ENCODE measurements around the gene SGMS1. TPM values are rescaled to one million over a fixed set of nuclear protein-coding genes. Genes with fewer than 3 reads are reported as not detected.
"Not testable (repeated sequence)": the region's sequence is repeated elsewhere in the genome, so short reads cannot be mapped to it uniquely, and the experiment has no call there.

Gene SGMS1
- polyA plus RNA-seq, 1 donor (not counting 4 experiments of a cell fraction or from before 2014, with no cell fraction given) = 18.3 TPM

DNA sequence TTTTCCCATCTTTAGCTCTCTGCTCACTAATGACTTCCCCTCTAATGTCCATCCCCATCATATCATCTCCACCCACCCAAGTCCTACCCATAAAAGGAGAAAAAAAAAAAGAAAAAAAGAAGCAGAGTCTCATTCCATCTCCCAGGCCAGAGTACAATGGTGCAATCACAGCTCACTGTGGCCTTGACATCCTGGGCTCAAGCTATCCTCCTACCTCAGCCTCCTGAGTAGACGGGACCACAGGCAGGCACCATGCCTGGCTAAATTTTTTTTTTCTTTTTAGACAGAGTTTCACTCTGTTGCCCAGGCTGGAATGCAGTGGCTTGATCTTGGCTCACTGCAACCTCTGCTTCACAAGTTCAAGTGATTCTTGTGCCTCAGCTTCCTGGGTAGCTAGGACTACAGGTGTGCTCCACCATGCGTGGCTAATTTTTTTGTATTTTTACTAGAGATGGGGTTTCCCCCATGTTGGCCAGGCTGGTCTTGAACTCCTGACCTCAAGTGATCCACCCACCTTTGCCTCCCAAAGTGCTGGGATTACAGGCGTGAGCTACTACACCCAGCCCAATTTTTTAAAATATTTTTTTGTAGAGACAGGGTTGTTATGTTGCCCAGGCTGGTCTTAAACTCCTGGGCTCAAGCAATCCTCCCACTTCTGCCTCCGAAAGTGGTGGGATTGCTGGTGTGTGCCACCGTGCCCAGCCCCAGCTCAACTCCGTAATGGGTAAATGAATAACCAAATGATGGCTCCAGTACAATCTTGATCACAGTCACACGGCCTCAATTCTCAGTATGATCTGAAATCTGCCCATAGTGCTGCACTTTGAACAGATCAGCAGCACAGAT lies 24.6 kb upstream of the SGMS1 start:
- TF ChIP-seq, protein P1, sequence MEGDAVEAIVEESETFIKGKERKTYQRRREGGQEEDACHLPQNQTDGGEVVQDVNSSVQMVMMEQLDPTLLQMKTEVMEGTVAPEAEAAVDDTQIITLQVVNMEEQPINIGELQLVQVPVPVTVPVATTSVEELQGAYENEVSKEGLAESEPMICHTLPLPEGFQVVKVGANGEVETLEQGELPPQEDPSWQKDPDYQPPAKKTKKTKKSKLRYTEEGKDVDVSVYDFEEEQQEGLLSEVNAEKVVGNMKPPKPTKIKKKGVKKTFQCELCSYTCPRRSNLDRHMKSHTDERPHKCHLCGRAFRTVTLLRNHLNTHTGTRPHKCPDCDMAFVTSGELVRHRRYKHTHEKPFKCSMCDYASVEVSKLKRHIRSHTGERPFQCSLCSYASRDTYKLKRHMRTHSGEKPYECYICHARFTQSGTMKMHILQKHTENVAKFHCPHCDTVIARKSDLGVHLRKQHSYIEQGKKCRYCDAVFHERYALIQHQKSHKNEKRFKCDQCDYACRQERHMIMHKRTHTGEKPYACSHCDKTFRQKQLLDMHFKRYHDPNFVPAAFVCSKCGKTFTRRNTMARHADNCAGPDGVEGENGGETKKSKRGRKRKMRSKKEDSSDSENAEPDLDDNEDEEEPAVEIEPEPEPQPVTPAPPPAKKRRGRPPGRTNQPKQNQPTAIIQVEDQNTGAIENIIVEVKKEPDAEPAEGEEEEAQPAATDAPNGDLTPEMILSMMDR (optimal IDR thresholded peaks at IDR 0.05 in 1 of 3, IDR thresholded peaks at IDR 0.05 in 1 of 3, conservative IDR thresholded peaks at IDR 0.05 in 1 of 3; ENCODE audit: extremely low read depth in 1 of 3, insufficient read depth in 2 of 3, low read length in 3 of 3) = no peak
- TF ChIP-seq EZH2 (IDR thresholded peaks at IDR 0.05; ENCODE audit: low read length) = no peak
- Histone ChIP-seq H3K79me2 (ENCODE audit: control insufficient read depth, insufficient read depth, low read length) (no peaks in the 10 kb centered on the region), H3K36me3 (ENCODE audit: control insufficient read depth in 2 of 2, extremely low read depth in 1 of 2, insufficient read depth in 2 of 2, low read length in 2 of 2) (no peaks in the 10 kb centered on the region), H3K4me3 (ENCODE audit: control insufficient read depth in 2 of 3, extremely low read depth in 1 of 3, insufficient read depth in 2 of 3, low read depth in 1 of 3, low read length in 3 of 3) (no peak overlapping the region), H3K4me2 (ENCODE audit: control insufficient read depth, extremely low read depth, insufficient read depth, low read depth, low read length) (no peak overlapping the region), H3K9ac (ENCODE audit: control insufficient read depth, extremely low read depth, insufficient read depth, low read length) (no peak overlapping the region), H3K4me1 (ENCODE audit: control insufficient read depth, extremely low read depth, insufficient read depth, low read length) (no peaks in the 10 kb centered on the region), H3K9me1 (ENCODE audit: control insufficient read depth, extremely low read depth, insufficient read depth, low read length) (no peaks in the 10 kb centered on the region), H3K27me3 (ENCODE audit: control insufficient read depth, extremely low read depth, insufficient read depth, low read length) (no peaks in the 10 kb centered on the region), H3K27ac (ENCODE audit: control insufficient read depth, insufficient read depth, low read length) (no peak overlapping the region), H4K20me1 (ENCODE audit: control insufficient read depth, extremely low read depth, insufficient read depth, low read length) (no peaks in the 10 kb centered on the region), H3K9me3 (ENCODE audit: control insufficient read depth, low read depth, low read length) (no peaks in the 10 kb centered on the region), H2AFZ (ENCODE audit: control insufficient read depth, low read length) (no peak overlapping the region)
- DNase-seq (ENCODE audit: low read depth, low spot score) (no peak), FAIRE-seq (no peak)
- dilution Hi-C loops (cut with MboI; ENCODE audit: extremely low pct_ligation_motif_present, low sequenced_read_pairs) = no loop called here

DNA sequence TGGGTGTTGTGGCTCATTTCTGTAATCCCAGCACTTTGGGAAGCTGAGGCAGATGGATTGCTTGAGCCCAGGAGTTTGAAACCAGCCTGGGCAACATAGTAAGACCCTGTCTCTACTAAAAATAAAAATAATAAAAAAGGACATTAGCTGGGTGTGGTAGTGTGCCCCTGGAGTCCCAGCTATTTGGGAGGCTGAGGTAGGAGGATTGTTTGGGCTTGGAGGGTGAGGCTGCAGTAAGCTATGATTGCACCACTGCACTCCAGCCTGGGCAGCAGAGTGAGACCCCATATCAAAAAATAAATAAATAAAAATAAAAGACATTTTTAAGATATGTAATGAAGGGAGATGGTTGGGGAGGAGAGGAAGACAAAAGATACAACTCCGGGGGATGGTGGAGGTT lies 23.6 kb upstream of the SGMS1 start:
- H3K4me1 ChIP-seq (ENCODE audit: control insufficient read depth, extremely low read depth, insufficient read depth, low read length); H3K9ac ChIP-seq (ENCODE audit: control insufficient read depth, extremely low read depth, insufficient read depth, low read length); H3K4me2 ChIP-seq (ENCODE audit: control insufficient read depth, extremely low read depth, insufficient read depth, low read depth, low read length); H3K79me2 ChIP-seq (ENCODE audit: control insufficient read depth, insufficient read depth, low read length); H3K27me3 ChIP-seq (ENCODE audit: control insufficient read depth, extremely low read depth, insufficient read depth, low read length); H3K9me1 ChIP-seq (ENCODE audit: control insufficient read depth, extremely low read depth, insufficient read depth, low read length); DNase-seq (ENCODE audit: low read depth, low spot score); FAIRE-seq; H3K27ac ChIP-seq (ENCODE audit: control insufficient read depth, insufficient read depth, low read length); dilution Hi-C loops (cut with MboI; ENCODE audit: extremely low pct_ligation_motif_present, low sequenced_read_pairs); H2AFZ ChIP-seq (ENCODE audit: control insufficient read depth, low read length); H3K4me3 ChIP-seq (ENCODE audit: control insufficient read depth in 2 of 3, extremely low read depth in 1 of 3, insufficient read depth in 2 of 3, low read depth in 1 of 3, low read length in 3 of 3); H3K36me3 ChIP-seq (ENCODE audit: control insufficient read depth in 2 of 2, extremely low read depth in 1 of 2, insufficient read depth in 2 of 2, low read length in 2 of 2); H4K20me1 ChIP-seq (ENCODE audit: control insufficient read depth, extremely low read depth, insufficient read depth, low read length); H3K9me3 ChIP-seq (ENCODE audit: control insufficient read depth, low read depth, low read length): not testable (repeated sequence)
